ENCODE results near the gene MLH3.

- TF ChIP-seq TAF1 (IDR thresholded peaks at IDR 0.05; ENCODE audit: borderline replicate concordance, insufficient read depth, low read length) (no peak), REST (IDR thresholded peaks at IDR 0.05; ENCODE audit: insufficient read depth in 1 of 2, low read depth in 2 of 2, low read length in 2 of 2) (no peak)
Measured at GRCh38 chr14:74973905-74974363, 77.3 kb downstream of the MLH3 start.
